ENCODE data around the gene ALOXE3. TPM values are rescaled to one million over a fixed set of nuclear protein-coding genes. Genes with fewer than 3 reads are reported as not detected.
"Not testable (repeated sequence)": the region's sequence is repeated elsewhere in the genome, so short reads cannot be mapped to it uniquely, and the experiment has no call there.

Gene ALOXE3
- total and polyA plus RNA-seq, 2 experiments from 2014 or later, result 0.10 TPM; not detected in 1

GRCh38 chr17:8064561-8065019 is 53.7 kb downstream of the ALOXE3 start:
- no peaks in the 10 kb centered on the region for H3K4me1 ChIP-seq (ENCODE audit: low read depth)
- DNase-seq (ENCODE audit: low read depth in 1 of 2, low spot score in 1 of 2), result no peak
- no peak overlapping the region for H3K4me3 ChIP-seq
- no peaks in the 10 kb centered on the region for H3K9me3 ChIP-seq (ENCODE audit: low read depth)
- H3K36me3 ChIP-seq, result no peaks in the 10 kb centered on the region
- H3K27ac ChIP-seq, result no peak overlapping the region
- H3K27me3 ChIP-seq, result peaks cover 93% of the 10 kb centered on the region
- TF ChIP-seq, protein P1, sequence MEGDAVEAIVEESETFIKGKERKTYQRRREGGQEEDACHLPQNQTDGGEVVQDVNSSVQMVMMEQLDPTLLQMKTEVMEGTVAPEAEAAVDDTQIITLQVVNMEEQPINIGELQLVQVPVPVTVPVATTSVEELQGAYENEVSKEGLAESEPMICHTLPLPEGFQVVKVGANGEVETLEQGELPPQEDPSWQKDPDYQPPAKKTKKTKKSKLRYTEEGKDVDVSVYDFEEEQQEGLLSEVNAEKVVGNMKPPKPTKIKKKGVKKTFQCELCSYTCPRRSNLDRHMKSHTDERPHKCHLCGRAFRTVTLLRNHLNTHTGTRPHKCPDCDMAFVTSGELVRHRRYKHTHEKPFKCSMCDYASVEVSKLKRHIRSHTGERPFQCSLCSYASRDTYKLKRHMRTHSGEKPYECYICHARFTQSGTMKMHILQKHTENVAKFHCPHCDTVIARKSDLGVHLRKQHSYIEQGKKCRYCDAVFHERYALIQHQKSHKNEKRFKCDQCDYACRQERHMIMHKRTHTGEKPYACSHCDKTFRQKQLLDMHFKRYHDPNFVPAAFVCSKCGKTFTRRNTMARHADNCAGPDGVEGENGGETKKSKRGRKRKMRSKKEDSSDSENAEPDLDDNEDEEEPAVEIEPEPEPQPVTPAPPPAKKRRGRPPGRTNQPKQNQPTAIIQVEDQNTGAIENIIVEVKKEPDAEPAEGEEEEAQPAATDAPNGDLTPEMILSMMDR (IDR thresholded peaks at IDR 0.05; ENCODE audit: low read depth, low read length), result no peak

GRCh38 chr17:8063761-8064534 is 54.4 kb downstream of the ALOXE3 start:
- DNase-seq (ENCODE audit: low read depth in 1 of 2, low spot score in 1 of 2), result no peak
- Histone ChIP-seq H3K27ac (no peak overlapping the region), H3K9me3 (ENCODE audit: low read depth) (no peaks in the 10 kb centered on the region), H3K27me3 (peaks cover 93% of the 10 kb centered on the region), H3K4me1 (ENCODE audit: low read depth) (no peaks in the 10 kb centered on the region), H3K36me3 (no peaks in the 10 kb centered on the region), H3K4me3 (no peak overlapping the region)
- TF ChIP-seq, protein P1 (IDR thresholded peaks at IDR 0.05; ENCODE audit: low read depth, low read length), result no peak

DNA sequence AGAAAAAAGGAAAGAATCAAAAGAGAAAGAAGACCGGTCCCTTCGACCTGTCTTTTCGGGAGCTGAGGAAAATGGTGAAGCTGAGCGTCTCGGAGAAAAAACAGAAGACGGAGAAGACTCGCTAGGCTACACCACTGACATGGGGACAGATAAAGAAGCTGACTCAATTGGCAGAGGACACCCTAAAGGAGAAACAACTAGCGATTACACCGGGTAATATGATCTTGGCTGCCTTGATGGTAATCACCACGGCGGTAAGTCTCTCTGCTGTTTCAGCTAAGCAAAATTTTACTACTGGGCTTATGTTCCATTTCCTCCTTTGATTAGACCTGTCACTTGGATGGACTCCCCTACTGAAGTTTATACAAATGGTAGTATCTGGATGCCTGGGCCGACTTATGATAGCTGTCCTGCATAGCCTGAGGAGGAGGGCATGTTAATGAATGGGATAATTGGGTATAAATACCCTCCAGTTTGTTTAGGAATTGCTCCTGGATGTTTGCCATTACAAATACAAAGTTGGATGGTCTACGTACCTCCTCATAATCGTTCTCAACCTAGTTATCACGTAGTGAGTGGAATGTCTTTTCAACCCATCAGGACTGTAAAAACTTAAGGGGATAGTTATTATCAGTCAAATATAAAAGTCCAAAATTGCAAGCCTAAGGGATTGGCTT is 55.4 kb downstream of the ALOXE3 start:
- H3K36me3 ChIP-seq, result no peaks in the 10 kb centered on the region
- DNase-seq (ENCODE audit: low read depth in 1 of 2, low spot score in 1 of 2), result no peak
- H3K27ac ChIP-seq, result no peak overlapping the region
- peaks cover 90% of the 10 kb centered on the region for H3K27me3 ChIP-seq
- H3K9me3 ChIP-seq (ENCODE audit: low read depth), result no peaks in the 10 kb centered on the region
- TF ChIP-seq, protein P1 (IDR thresholded peaks at IDR 0.05; ENCODE audit: low read depth, low read length), result no peak
- no peaks in the 10 kb centered on the region for H3K4me1 ChIP-seq (ENCODE audit: low read depth)
- H3K4me3 ChIP-seq, result no peak overlapping the region

DNA sequence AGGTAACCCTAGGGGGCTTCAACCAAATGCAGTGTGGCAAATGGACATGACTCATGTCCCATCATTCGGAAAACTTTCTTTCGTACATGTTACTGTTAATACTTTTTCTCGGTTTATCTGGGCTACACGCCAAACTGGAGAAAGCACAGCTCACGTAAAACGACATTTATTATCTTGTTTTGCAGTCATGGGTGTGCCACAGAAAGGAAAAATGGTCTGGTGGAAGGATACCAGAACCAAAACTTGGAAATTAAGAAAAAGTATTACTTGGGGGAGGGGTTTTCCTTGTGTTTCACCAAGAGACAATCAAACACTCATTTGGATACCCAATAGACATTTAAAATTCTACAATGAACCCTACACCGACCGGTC is 55.9 kb downstream of the ALOXE3 start:
- Histone ChIP-seq H3K36me3 (no peaks in the 10 kb centered on the region), H3K27ac (no peak overlapping the region), H3K9me3 (ENCODE audit: low read depth) (no peaks in the 10 kb centered on the region), H3K27me3 (peaks cover 84% of the 10 kb centered on the region), H3K4me3 (no peak overlapping the region), H3K4me1 (ENCODE audit: low read depth) (no peaks in the 10 kb centered on the region)
- TF ChIP-seq, protein P1 (IDR thresholded peaks at IDR 0.05; ENCODE audit: low read depth, low read length), result no peak
- DNase-seq (ENCODE audit: low read depth in 1 of 2, low spot score in 1 of 2), result peak in 1 of 2 donors; percentile 74

DNA sequence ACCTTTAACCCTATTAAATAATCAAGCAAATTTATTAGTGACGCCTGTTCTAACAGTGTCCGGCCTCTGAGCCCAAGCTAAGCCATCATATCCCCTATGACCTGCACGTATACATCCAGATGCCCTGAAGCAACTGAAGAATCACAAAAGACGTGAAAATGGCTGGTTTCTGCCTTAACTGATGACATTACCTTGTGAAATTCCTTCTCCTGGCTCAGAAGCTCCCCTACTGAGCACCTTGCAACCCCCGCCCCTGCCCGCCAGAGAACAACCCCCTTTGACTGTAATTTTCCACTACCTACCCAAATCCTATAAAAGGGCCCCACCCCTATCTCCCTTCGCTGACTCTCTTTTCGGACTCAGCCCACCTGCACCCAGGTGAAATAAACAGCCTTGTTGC is 56.5 kb downstream of the ALOXE3 start:
- DNase-seq (ENCODE audit: low read depth in 1 of 2, low spot score in 1 of 2); H3K4me1 ChIP-seq (ENCODE audit: low read depth); H3K9me3 ChIP-seq (ENCODE audit: low read depth); H3K36me3 ChIP-seq; H3K27ac ChIP-seq; H3K4me3 ChIP-seq: not testable (repeated sequence)
- peaks cover 84% of the 10 kb centered on the region for H3K27me3 ChIP-seq

GRCh38 chr17:8060274-8060673 is 58.0 kb downstream of the ALOXE3 start:
- no peaks in the 10 kb centered on the region for H3K36me3 ChIP-seq
- no peaks in the 10 kb centered on the region for H3K4me1 ChIP-seq (ENCODE audit: low read depth)
- no peaks in the 10 kb centered on the region for H3K9me3 ChIP-seq (ENCODE audit: low read depth)
- H3K4me3 ChIP-seq, result no peak overlapping the region
- TF ChIP-seq, protein P1 (IDR thresholded peaks at IDR 0.05; ENCODE audit: low read depth, low read length), result peak; percentile 55
- H3K27me3 ChIP-seq, result peaks cover 73% of the 10 kb centered on the region
- peak; percentile 80 to 84 for DNase-seq (ENCODE audit: low read depth in 1 of 2, low spot score in 1 of 2)
- H3K27ac ChIP-seq, result no peak overlapping the region

Measured in cardiac muscle cell (in vitro differentiated cells and primary cell).